Caco-2 (cell line): ENCODE data around the gene FGD2. TPM values are rescaled to one million over a fixed set of nuclear protein-coding genes. Genes with fewer than 3 reads are reported as not detected.

ENCODE experiments used
- BruUV-seq: library from RNA; stranded (reverse); fragments of 400-500 nt; replicated peaks from 2 replicates; lab custom pipeline; 2021; lab: Mats Ljungman, UMichigan
- CTCF ChIA-PET: fragments of 300-600 bp; sonication (Branson Sonifier 250); formaldehyde crosslinking; loops from one replicate; lab custom pipeline; 2022; ENCODE audit warnings: antibody characterized with exemption; lab: Charles Lee
- POLR2A ChIA-PET: fragments of 300-600 bp; sonication (Branson Sonifier 250); formaldehyde crosslinking; loops from one replicate; lab custom pipeline; 2022; ENCODE audit warnings: antibody characterized with exemption; lab: Charles Lee
- DNase-seq, 2 experiments: peaks; one replicate each; pipeline versions ENCODE4 v3.0.0 to v3.0.0-alpha.2; 2020 to 2022
- H3K27me3 ChIP-seq: replicated peaks from 2 replicates; pipeline ENCODE4 v1.6.0; 2011; ENCODE audit warnings: low read length; ENCODE audit not compliant: control insufficient read depth, insufficient read depth
- H3K36me3 ChIP-seq: 2 replicates; pipeline ENCODE4 v1.5.1; 2011; ENCODE audit warnings: low read length; ENCODE audit not compliant: control insufficient read depth, insufficient read depth
- H3K4me1 ChIP-seq: fragments of 250-450 bp; sonication (Bioruptor Pico); 2 replicates; pipeline ENCODE4 v1.5.1; 2020; ENCODE audit warnings: mild to moderate bottlenecking
- H3K4me3 ChIP-seq: 2 replicates; pipeline ENCODE4 v1.5.1; 2011; ENCODE audit warnings: low read depth, mild to moderate bottlenecking, control low read depth, low read length
- H3K9me3 ChIP-seq: fragments of 250-450 bp; sonication (Bioruptor Pico); 2 replicates; pipeline ENCODE4 v1.5.1; 2020; ENCODE audit warnings: mild to moderate bottlenecking, moderate library complexity
- H3K27ac Mint-ChIP-seq: one replicate; pipeline ENCODE4 v1.8.0; 2022; ENCODE audit warnings: mixed read lengths; ENCODE audit not compliant: unreplicated experiment
- H3K27me3 Mint-ChIP-seq: one replicate; pipeline ENCODE4 v1.8.0; 2022; ENCODE audit warnings: mixed read lengths; ENCODE audit not compliant: insufficient read depth, unreplicated experiment
- H3K36me3 Mint-ChIP-seq: one replicate; pipeline ENCODE4 v1.8.0; 2022; ENCODE audit warnings: mild to moderate bottlenecking, mixed read lengths; ENCODE audit not compliant: insufficient read depth, unreplicated experiment
- H3K4me1 Mint-ChIP-seq: one replicate; pipeline ENCODE4 v1.8.0; 2022; ENCODE audit warnings: low read depth, mixed read lengths; ENCODE audit not compliant: unreplicated experiment
- H3K4me3 Mint-ChIP-seq: one replicate; pipeline ENCODE4 v1.8.0; 2022; ENCODE audit warnings: mild to moderate bottlenecking, moderate library complexity, mixed read lengths; ENCODE audit not compliant: unreplicated experiment
- H3K9me3 Mint-ChIP-seq: one replicate; pipeline ENCODE4 v1.8.0; 2022; ENCODE audit warnings: mixed read lengths; ENCODE audit not compliant: unreplicated experiment
- intact Hi-C: fragments of 100-400 bp; cut with micrococcal nuclease; formaldehyde crosslinking; loops from one replicate; pipeline ENCODE4 v1.10.0; 2022; ENCODE audit not compliant: unreplicated experiment
- total RNA-seq: library from RNA; stranded (reverse); gene quantifications from 2 replicates; pipeline ENCODE4 v1.2.3, GENCODE V29; 2022
- TF ChIP-seq, protein P1 (sequence below), 2 experiments: fragments of 200-600 bp in 1 of 2; IDR thresholded peaks; 1 replicate in 1 of 2; 2 replicates in 1 of 2; pipeline versions ENCODE4 v1.5.1 to v1.8.0; 2011 to 2022; ENCODE audit warnings: antibody characterized with exemption in 1 of 2, control low read depth in 1 of 2, inconsistent platforms in 1 of 2, low read depth in 1 of 2, low read length in 1 of 2, mild to moderate bottlenecking in 1 of 2, moderate library complexity in 1 of 2; ENCODE audit not compliant: insufficient read depth in 1 of 2, severe bottlenecking in 1 of 2, unreplicated experiment in 1 of 2

Gene FGD2
- total RNA-seq, 1 experiment from 2014 or later: not detected

GRCh38 chr6:37047689-37048402 lies 42.4 kb downstream of the FGD2 start:
- H3K4me1 Mint-ChIP-seq: peaks cover 7% of the 10 kb centered on the region
- peaks cover 13% of the 10 kb centered on the region for H3K4me1 ChIP-seq
- H3K36me3 ChIP-seq: no peaks in the 10 kb centered on the region
- TF ChIP-seq, protein P1, sequence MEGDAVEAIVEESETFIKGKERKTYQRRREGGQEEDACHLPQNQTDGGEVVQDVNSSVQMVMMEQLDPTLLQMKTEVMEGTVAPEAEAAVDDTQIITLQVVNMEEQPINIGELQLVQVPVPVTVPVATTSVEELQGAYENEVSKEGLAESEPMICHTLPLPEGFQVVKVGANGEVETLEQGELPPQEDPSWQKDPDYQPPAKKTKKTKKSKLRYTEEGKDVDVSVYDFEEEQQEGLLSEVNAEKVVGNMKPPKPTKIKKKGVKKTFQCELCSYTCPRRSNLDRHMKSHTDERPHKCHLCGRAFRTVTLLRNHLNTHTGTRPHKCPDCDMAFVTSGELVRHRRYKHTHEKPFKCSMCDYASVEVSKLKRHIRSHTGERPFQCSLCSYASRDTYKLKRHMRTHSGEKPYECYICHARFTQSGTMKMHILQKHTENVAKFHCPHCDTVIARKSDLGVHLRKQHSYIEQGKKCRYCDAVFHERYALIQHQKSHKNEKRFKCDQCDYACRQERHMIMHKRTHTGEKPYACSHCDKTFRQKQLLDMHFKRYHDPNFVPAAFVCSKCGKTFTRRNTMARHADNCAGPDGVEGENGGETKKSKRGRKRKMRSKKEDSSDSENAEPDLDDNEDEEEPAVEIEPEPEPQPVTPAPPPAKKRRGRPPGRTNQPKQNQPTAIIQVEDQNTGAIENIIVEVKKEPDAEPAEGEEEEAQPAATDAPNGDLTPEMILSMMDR (IDR thresholded peaks at IDR 0.05; ENCODE audit: insufficient read depth in 1 of 2, low read depth in 1 of 2, low read length in 1 of 2, severe bottlenecking in 1 of 2, unreplicated experiment in 1 of 2): no peak
- intact Hi-C loops: no loop called here
- H3K4me3 ChIP-seq: no peak overlapping the region
- no peak for DNase-seq
- ChIA-PET POLR2A (no interaction called here), CTCF (interaction anchor here (1.0 kb wide), 1 partner anchor 162 kb away, joined by 3 read pairs; no protein-coding TSS in a partner anchor)
- H3K27me3 ChIP-seq: no peaks in the 10 kb centered on the region
- no peaks in the 10 kb centered on the region for H3K27me3 Mint-ChIP-seq
- BruUV-seq: no TSS peak
- H3K27ac Mint-ChIP-seq: no peak overlapping the region
- H3K9me3 ChIP-seq: no peaks in the 10 kb centered on the region
- H3K4me3 Mint-ChIP-seq: no peak overlapping the region
- H3K36me3 Mint-ChIP-seq: no peaks in the 10 kb centered on the region
- no peaks in the 10 kb centered on the region for H3K9me3 Mint-ChIP-seq

DNA sequence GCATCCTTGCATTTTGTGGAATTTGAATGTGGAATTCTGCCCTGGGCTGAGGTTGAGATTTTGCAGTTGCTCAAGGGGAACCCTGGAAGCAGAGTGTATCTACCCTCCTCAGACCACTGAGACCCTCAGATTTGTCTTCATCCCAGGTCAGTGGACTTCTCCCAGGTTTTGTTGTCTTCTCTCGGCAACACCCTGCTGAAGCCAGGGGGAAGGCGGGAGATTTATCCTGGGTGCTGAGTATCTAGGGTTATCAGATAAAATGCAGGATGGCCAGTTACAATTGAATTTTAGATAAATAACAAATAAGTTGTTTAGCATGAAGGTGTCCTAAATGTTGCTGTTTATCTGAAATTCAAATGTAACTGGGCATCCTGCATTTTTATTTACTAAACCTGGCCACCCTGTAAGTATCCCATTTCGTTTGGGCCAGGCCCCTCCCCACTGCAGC lies 43.0 kb downstream of the FGD2 start:
- TF ChIP-seq, protein P1 (IDR thresholded peaks at IDR 0.05; ENCODE audit: insufficient read depth in 1 of 2, low read depth in 1 of 2, low read length in 1 of 2, severe bottlenecking in 1 of 2, unreplicated experiment in 1 of 2): no peak
- H3K9me3 ChIP-seq: no peaks in the 10 kb centered on the region
- no peaks in the 10 kb centered on the region for H3K27me3 ChIP-seq
- DNase-seq: no peak
- BruUV-seq: no TSS peak
- Mint-ChIP-seq H3K27ac (no peak overlapping the region), H3K4me1 (peaks cover 7% of the 10 kb centered on the region), H3K4me3 (no peak overlapping the region), H3K9me3 (no peaks in the 10 kb centered on the region), H3K36me3 (no peaks in the 10 kb centered on the region), H3K27me3 (no peaks in the 10 kb centered on the region)
- intact Hi-C loops: no loop called here
- POLR2A ChIA-PET: no interaction called here
- peaks cover 13% of the 10 kb centered on the region for H3K4me1 ChIP-seq
- no peaks in the 10 kb centered on the region for H3K36me3 ChIP-seq
- CTCF ChIA-PET: interaction anchor here (1.0 kb wide), 1 partner anchor 162 kb away, joined by 3 read pairs; no protein-coding TSS in a partner anchor
- H3K4me3 ChIP-seq: no peak overlapping the region

DNA sequence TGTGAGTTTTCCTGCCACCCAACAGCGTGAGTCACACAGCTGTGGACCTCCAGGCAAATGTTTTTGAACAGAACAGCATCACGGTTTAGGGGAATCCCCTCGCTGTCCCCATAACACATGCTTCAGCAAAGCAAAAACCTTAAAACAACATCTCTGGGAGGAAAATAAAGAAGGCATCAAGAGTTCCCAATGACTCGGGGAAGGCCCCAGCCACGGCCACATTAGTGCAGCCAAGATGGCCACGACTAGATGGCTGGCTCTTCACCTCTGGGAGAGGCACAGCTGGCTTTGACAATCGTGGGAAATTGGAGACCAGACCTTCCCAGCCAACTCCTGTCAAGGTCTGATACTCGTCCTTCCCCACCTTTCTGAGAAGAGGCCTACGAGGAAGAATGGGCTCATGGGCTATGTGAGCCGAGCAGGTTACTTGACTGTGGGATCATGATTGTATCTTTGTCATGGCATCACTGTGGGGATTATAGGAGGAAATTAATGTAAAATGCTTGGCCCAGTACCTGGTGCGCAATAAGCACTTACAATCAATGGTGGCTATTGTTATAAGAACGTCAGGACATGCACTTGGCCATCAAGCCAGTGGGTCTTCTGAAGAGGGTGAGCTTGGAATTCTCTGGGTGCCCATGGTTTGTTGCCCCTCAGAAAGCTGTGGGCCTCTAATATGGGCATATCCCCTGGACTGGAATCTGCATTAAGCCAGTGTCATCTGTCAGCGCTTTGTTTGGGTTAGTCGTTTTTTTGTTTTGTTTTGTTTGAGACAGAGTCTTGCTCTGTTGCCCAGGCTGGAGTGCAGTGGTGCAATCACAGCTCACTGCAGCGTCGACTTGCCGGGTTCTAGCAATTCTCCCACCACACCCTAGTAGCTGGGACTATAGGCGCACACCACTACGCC lies 43.6 kb downstream of the FGD2 start:
- Histone ChIP-seq H3K4me3 (no peak overlapping the region), H3K27me3 (no peaks in the 10 kb centered on the region), H3K36me3 (no peaks in the 10 kb centered on the region), H3K4me1 (peaks cover 13% of the 10 kb centered on the region), H3K9me3 (no peaks in the 10 kb centered on the region)
- Mint-ChIP-seq H3K4me1 (peaks cover 7% of the 10 kb centered on the region), H3K27me3 (no peaks in the 10 kb centered on the region), H3K27ac (no peak overlapping the region), H3K36me3 (no peaks in the 10 kb centered on the region), H3K4me3 (no peak overlapping the region), H3K9me3 (no peaks in the 10 kb centered on the region)
- ChIA-PET CTCF (interaction anchor here (1.0 kb wide), 1 partner anchor 161 kb away, joined by 3 read pairs; no protein-coding TSS in a partner anchor), POLR2A (no interaction called here)
- intact Hi-C loops: no loop called here
- TF ChIP-seq, protein P1 (IDR thresholded peaks at IDR 0.05; ENCODE audit: insufficient read depth in 1 of 2, low read depth in 1 of 2, low read length in 1 of 2, severe bottlenecking in 1 of 2, unreplicated experiment in 1 of 2): no peak
- no peak for DNase-seq
- BruUV-seq: no TSS peak
